NCI-H2227 (cell line): ENCODE data around the gene MEIOSIN.
"Not testable (repeated sequence)": the region's sequence is repeated elsewhere in the genome, so short reads cannot be mapped to it uniquely, and the experiment has no call there.

Experiments used
- DNase-seq: peaks from one replicate; lab custom pipeline; 2025; ENCODE audit not compliant: unreplicated experiment; lab: John Stamatoyannopoulos, UW

Gene MEIOSIN

DNA sequence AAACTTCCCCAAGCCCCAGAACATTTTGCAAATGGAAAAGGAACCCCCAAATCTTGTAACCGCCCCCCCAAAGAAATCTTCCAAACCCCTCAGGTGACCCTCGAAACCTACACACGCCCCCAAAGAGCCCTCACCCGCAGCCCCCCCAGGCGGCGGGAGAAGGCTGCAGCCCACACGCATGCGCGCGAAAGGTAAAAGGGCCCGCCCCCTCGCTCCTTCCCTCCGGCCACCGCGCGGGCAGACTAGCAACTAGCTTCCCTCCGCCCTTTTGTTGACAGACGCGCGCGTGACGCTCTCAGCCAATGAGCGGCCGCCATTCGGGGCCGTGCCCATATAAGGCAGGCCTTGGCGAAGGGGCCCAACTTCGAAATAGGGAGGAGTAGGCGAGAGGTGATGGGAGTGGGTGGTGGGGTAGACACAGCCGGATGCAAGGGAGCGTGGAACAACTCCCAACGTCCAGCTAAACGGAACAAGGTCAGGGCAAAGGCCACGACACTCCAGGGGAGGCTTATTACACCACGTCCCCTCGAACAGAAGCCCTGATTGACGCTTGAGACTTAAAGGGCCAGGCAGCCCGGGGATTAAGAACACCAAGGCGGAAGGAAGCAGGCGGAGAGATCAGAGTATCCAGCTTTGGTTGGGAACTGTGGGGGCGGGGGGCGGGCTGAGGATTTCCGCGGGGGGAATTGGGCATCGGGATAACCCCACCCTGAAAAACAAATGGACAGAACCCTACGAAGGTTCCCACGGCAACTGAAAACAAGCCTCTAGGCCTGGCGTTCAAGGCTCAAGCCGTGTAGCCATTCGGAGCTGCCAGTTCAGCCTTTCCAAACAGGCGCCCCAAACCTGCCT lies 15.9 kb upstream of the MEIOSIN start:
- peak; percentile 97 for DNase-seq

DNA sequence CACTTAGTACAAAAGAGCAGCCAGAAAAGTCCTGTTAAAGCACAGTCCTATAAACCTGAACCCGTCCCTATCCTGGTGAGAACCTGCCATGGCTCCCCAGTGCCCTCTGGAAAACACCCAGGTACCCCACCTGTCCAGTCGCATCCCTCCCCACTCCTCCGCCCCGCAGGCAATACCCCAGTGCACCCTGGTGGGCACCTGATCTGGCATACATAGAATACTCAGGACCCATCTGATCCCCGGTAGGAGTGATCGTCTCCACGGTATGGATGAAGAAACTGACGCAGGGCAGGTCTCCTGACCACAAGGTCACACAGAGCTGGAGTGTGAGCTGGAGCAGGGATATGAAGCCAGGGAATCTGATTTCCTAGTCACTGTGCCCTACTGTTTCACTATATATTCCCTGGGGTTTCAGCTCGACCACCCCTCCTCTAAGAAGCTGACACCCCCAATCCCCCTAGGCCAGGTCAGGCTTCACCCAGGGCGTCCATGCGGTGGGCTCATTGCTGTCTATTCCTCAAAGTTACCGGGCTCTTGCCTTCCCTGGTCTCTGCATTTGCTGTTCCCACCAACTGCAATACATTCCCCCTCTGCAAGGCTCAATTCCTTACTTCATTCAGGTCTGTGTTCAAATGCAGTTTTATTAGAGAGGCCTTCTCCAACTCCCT lies 15.1 kb upstream of the MEIOSIN start:
- DNase-seq: no peak

DNA sequence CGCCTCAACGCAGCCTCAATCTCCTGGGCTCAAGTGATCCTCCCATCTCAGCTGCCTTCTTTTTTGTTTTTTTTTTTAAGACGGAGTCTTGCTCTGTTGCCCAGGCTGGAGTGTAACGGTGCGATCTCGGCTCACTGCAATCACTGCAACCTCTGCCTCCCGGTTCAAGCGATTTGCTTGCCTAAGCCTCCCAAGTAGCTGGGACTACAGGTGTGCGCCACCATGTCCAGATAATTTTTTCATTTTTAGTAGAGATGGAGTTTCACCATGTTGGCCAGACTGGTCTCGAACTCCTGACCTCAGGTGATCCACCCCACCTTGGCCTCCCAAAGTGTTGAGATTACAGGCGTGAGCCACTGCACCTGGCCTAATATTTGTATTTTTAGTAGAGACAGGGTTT lies 13.2 kb upstream of the MEIOSIN start:
- DNase-seq: not testable (repeated sequence)

DNA sequence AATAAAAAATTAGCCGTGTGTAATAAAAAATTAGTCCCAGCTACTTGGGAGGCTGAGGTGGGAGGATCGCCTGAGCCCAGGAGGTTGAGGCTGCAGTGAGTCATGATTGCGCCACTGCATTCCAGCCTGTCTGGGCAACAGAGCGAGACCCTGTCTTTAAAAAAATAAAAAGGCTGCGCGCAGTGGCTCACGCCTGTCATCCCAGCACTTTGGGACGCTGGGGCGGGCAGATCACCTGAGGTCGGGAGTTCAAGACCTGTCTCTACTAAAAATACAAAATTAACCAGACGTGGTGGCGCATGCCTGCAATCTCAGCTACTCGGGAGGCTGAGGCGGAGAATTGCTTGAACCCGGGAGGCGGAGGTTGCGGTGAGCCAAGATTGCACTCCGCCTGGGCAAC lies 4.6 kb upstream of the MEIOSIN start:
- not testable (repeated sequence) for DNase-seq

DNA sequence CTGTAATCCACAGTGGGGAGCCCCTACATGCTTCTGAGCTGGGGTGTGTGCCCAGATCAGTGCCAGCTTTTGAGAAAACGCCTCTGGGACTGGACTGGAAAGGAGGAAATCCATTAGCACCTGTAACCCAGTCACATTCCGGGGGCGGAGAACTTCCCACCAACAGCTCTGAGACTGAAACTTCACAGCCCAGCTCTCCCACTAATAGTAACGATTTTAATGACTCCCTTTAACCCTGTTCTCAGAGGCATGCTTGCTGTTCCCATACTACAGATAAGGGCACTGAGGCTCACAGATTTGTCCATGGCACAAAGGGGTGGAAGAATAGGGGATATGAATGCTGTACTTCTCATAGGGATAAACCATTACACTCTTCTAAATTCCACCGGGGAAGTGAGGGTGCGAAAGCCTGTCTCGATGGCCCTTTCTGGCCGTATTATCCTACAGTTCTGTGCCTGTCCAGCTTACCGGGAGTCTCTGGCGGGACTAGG lies 3.4 kb upstream of the MEIOSIN start:
- DNase-seq: no peak

DNA sequence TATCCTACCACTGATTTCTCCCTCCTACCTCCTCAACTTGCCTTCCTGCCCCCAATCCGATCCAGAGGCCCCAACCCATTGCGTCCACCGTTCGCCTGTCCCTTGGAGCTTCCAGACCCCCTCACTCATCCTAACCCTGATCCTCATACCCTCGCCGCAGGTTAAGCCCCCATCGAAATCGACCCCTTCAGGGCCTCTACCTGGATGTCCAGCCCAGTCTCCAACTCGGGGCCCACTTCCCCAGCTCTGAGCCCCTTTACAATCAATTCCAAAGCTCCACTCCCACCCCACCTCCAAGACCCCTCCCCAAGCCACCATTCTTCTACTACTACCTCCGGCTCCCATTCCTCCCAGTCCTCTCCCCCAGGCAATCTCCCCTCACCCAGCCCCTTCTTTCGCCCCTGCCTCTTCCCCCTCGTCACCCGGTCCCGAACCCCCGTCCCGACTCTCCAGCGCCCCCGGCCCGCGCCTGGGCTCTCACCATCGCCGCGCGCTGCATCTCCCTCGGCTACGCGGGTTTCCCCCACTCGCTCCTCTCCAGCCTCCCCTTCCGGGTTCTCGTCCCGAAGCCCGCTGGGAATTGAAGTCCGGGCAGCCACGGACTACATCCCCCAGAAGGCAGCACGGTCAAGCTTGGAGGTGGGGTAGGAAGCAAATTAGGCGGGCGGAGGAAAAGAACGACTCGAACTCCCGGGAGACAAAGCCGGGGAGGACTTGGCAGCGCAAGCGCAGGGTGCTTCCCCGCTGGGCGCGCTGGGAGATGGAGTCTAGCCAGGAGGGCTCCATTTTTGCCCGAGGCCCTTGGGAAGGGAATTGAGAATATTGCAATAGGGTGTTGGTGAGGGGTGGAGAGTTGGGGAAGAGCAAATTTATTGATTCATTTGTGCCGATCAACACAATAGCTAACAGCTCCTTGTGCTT lies 2.6 kb upstream of the MEIOSIN start, which contains the start of gene FBXO46:
TSS of gene FBXO46 (minus strand) at position 529 of the 921 bp plus-strand sequence. CDS start 17,401 bp downstream, outside the sequence.
- DNase-seq: peak; percentile 97

DNA sequence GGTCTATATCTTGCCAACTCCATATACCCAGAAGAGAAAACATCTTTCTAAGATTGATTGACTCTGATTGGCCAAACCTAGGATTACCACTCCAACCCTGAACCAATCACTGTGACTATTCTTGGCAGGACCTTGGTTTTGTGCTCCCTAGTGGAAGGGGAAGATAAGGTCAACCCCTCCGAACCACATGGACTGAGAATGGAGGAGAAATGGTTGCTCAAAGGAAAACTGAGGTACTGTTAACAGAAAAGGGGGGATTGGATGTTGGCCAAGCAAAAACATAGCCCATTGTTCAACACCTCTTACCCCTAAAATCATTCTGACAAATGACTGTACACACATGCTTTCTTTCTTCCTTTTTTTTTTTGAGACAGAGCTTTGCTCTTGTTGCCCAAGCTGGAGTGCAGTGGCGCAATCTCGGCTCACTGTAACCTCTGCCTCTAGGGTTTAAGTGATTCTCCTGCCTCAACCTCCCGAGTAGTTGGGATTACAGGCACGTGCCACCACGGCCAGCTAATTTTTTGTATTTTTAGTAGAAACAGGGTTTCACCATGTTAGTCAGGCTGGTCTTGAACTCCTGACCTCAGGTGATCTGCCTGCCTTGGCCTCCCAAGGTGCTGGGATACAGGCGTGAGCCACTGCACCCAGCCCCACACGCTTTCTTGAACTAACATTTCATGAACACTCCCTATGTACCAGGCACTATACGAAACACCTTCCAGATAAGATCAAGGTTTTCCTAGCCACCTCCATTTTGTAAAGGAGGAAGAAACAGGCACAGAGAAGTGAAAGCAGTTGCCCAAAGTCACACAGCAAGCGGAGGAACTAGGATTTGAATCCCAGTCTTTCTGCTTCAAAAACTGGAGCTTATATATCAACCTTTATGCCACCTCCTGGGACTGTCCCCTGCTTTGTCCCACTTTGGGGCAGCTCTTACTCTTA lies 6.5 kb downstream of the MEIOSIN start:
- no peak for DNase-seq

DNA sequence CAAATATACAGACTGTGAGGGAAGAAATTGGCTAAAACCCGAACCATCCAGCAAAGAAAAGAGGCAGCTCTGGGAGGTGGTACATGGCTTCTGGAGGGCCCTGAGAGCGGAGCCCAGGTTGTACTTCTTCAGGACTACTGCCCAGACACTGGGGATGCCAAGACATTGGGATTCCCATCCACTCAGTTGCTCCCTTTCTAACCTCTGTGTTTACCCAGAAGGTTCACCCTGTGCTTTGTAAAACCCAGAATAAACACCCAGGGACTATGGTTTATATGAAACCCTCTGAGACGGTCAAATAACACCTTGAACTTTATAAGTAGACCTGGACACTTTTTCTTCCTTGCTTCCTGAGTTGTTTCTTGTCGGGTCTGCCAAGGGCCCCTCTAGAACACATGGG lies 9.7 kb downstream of the MEIOSIN start:
- DNase-seq: no peak

DNA sequence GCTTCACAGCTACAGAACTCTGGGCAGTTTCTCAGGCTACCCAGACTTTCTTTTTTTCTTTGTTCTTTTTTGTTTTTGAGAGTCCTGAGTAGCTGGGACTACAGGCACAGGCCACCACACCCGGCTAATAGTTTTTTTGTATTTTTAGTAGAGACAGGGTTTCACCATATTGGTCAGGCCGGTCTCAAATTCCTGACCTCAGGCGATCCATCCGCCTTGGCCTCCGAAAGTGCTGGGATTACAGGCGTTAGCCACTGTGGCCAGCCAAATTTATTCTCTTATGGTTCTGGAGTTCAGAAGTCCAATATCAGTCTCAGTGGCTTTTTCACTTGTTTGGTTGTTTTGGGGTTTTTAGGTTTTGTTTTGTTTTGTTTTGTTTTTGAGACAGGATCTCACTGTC lies 12.4 kb downstream of the MEIOSIN start:
- no peak for DNase-seq

DNA sequence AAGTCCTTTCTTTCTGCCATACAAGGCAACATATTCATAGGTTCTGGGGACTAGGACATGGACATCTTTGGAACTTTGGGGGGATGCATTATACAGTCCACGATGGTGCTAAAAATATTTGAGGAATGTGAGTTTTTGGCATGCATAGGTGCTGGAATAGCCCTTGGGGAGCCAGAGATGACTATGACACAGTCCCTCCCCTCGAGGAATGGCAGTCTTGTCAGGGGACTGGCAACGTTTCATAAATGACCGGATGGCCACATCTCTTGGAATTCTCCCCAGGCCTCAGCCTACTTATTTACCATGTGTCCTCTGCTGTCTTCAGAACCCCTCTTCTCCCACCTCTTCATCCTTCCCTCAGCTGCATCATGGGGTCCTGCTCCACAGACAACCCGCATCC lies 13.6 kb downstream of the MEIOSIN start:
- DNase-seq: no peak

DNA sequence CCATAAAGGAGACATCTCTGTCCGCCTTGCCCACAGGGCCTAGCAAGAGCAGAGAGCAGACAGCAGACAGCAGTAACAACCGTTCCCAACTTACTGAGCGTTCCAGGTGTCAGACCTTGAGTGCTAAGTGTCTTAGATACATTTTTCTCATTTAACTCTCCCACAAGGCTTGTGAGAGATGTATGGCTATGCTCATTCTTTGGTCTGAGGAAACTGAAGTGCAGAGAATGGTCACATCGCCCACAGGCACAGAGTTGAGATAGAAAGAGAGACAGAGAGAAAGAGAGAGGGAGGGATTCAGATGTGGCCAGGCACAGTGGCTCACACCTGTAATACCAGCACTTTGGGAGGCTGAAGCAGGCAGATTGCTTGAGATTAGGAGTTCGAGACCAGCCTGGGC lies 14.3 kb downstream of the MEIOSIN start:
- no peak for DNase-seq

DNA sequence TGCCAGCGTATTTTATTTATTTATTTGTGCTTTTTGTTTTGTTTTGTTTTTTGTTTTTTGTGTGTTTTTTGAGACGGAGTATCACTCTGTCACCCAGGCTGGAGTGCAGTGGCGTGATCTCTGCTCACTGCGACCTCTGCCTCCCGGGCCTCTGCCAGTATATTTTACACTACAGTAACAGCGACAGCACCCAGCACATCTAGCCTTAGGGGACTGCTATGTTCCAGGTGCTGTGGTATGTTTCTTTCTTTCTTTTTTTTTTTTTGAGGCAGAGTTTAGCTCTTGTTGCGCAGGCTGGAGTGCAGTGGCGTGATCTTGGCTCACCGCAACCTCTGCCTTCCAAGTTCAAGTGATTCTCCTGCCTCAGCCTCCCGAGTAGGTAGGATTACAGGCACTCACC lies 18.2 kb downstream of the MEIOSIN start:
- DNase-seq: not testable (repeated sequence)

DNA sequence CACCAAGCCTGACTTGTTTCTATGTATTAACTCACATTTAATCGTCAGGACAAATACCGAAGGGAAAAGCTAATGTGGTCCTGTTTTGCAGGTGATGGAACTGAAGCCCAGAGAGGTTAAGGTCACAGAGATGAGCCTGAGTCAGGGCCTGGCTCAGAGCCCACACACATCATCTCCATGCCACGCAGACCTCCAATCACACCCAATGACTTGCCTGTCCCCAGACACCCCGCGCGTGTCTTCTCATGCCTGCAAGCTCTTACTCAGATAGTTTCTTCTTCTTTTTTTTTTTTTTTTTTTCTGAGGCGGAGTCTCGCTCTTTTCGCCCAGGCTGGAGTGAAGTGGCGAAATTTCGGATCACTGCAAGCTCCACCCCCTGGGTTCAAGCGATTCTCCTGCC lies 19.4 kb downstream of the MEIOSIN start:
- no peak for DNase-seq

DNA sequence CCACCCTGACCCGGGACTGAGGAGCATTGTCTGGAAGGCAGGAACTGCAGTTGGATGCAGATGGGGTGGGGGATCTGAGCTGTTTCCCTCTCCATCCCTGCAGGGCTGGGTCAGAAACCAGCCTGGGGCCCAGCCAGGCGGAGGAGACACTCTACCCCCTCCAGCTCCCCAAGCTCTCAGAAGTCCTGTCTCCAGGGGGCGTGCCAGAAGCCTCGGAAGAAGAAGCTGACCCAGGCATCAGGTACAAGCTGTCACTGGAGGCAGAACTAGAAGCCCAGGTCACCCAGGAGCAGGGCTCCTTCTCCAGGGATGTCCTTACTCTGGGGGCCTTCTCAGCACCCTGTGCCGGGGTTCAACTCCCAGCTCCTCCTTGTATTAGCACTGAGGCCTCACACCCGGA lies 20.3 kb downstream of the MEIOSIN start:
- no peak for DNase-seq

DNA sequence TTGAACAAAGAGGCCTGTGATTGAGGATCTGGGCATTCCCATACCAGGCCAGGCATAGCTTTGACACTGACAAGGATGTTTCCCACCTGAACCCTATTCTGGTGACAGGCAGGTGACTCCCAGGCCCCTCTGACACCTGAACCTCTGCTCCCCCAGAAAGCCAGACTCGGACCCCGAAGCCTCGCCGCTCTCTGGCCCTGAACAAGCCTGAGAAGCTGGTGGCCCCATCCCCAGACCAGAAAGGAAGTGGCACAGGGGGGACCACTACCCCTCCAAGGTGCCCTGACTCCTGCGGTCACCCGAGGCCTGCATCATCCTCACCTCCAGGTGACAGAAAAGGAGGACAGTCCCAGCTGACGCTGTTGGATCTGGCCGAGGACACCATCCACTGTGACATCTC lies 21.1 kb downstream of the MEIOSIN start:
- DNase-seq: no peak

DNA sequence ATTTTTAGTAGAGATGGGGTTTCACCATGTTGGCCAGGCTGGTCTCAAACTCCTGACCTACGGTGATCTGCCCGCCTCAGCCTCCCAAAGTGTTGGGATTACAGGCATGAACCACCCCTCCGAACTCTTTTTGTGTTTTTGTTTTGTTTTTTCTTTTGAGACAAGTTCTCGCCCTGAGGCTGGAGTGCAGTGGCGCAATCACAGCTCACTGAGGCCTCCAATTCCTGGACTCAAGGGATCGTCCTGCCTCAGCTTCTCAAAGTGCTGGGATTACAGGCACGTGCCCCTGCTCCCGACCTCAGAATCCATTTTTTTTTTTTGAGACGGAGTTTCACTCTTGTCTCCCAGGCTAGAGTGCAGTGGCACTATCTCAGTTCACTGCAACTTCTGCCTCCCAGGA lies 24.5 kb downstream of the MEIOSIN start:
- DNase-seq: no peak

DNA sequence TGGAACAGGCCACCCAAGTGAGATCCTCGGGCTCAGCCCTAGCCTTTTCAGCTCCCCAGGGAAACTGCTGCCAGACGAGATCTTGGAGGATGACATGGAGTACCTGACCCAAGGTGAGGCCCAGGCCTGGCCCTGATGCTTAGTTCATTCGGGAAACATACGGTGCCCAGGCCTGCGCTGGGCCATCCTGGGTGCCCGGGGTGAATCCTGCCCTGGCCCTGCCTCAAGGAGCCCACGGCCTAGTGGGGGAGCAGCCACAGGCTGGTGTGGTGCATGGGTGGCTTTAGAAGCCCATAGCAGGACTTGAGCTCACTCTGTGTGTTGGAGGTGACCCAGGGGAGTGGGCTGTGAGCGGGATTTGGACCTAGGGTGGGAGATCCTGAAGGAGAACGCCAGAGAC lies 25.7 kb downstream of the MEIOSIN start:
- DNase-seq: no peak

DNA sequence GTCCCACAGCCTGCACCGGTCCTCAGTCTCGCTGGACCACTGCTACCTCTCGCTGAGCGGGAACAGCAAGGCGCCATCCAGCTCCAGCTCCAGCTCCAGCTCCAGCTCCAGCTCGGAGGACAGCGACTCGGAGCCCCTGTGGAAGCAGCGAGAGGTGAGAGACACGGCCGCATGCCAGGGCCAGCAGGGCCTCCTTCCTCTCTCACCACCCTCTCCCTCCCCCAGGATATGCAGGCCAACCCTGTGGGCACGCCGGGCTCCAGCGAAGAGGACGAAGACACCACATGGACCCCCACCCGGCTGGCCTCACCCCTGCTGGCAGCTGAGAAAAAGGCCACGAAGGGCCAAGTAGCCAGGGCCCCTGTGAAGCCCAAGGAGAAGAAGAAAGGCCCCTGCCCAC lies 28.5 kb downstream of the MEIOSIN start:
- no peak for DNase-seq

DNA sequence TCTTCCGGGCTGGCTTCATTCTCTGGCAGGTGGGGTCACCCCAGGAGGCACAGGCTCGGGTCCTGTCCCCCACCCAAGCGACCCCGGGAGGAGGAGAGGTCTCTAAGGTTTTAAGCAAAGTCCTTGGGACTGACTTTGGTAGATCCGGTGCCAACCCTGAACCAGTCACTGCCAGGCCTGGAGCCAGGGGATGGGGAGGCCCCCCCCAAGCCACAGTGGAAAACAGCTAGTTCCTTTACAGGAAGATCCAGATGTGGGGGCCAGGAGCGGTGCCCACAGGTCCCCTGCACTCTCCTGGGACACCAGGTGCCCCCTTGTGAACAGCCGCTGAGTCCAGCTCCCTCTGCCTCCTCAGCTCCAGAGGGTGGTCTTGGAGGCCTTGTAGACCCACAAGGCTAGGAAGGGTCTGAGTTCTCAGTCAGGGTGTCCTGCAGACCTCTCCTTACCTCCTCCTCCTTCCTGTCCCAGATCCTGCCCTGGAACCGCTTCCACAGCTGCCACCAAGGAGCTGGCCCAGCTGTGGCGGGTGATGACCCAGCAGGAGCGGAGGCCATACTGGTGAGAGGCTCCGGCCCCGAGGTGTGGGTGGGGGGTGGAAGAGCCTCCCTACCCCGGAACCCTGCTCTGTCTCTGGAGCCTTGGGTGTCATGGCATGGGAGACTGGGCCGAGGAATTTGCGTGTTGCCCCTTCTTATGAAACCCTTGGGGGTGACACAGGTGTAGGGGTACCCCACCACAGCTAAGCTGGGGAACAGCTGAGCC lies 29.8 kb downstream of the MEIOSIN start:
- DNase-seq: no peak
